LNCaP clone FGC (cell line): ENCODE measurements around the gene DOK1.

ENCODE experiments used
- DNase-seq: peaks from one replicate; pipeline ENCODE4 v3.0.0-alpha.2; 2011; ENCODE audit warnings: low read depth
- H3K4me3 ChIP-seq: 2 replicates; pipeline ENCODE4 v1.5.1; 2011; ENCODE audit warnings: mild to moderate bottlenecking, low read depth, low read length, control low read depth
- TF ChIP-seq, protein P1 (sequence below): IDR thresholded peaks from 2 replicates; pipeline ENCODE4 v1.5.1; 2012; ENCODE audit warnings: mild to moderate bottlenecking; ENCODE audit not compliant: control insufficient read depth, insufficient read depth; ENCODE audit errors: extremely low read depth

Gene DOK1

DNA sequence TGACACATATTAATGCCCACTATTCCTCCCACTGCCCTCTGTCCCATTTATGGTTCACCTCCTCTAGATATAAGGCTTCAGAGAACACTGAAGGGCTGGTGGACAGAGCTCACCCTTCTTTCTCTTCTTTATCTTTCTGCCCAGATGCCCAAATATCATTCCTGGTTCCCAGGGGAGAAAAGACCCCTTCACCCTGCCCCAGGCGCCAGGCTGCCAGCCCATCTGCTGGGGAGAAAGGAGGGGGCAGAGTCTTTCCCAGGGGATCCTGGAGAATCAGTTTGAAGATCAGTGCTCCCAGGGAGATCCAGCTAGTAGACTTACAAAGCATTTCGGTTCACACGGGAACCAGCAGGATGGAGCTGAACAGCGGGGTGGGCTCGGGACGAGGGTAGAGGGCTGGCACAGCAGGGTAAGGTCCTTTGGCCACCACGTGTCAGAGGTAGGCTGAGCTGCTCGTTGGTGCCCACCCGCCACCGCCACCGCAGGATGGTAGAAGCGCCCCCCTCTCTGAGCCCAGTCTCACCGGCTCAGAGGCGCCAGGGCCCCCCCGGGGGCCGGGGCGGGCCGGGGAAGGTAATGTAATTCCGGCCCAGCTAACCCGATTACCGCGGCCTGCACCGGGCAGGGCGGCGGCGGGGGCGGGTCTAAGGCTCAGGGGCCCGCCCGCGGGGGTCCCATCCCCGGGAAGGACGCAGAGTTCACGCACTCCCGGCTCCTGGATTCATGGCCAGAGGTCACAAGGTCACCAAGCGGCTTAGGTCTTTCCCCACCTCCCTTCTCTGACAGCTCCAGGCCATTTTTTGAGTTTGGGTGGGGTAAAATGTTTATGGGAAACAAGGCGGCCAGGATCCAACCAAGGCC lies 41.5 kb upstream of the DOK1 start:
- no peak overlapping the region for H3K4me3 ChIP-seq
- DNase-seq, result no peak
- TF ChIP-seq, protein P1, sequence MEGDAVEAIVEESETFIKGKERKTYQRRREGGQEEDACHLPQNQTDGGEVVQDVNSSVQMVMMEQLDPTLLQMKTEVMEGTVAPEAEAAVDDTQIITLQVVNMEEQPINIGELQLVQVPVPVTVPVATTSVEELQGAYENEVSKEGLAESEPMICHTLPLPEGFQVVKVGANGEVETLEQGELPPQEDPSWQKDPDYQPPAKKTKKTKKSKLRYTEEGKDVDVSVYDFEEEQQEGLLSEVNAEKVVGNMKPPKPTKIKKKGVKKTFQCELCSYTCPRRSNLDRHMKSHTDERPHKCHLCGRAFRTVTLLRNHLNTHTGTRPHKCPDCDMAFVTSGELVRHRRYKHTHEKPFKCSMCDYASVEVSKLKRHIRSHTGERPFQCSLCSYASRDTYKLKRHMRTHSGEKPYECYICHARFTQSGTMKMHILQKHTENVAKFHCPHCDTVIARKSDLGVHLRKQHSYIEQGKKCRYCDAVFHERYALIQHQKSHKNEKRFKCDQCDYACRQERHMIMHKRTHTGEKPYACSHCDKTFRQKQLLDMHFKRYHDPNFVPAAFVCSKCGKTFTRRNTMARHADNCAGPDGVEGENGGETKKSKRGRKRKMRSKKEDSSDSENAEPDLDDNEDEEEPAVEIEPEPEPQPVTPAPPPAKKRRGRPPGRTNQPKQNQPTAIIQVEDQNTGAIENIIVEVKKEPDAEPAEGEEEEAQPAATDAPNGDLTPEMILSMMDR, result no peak

DNA sequence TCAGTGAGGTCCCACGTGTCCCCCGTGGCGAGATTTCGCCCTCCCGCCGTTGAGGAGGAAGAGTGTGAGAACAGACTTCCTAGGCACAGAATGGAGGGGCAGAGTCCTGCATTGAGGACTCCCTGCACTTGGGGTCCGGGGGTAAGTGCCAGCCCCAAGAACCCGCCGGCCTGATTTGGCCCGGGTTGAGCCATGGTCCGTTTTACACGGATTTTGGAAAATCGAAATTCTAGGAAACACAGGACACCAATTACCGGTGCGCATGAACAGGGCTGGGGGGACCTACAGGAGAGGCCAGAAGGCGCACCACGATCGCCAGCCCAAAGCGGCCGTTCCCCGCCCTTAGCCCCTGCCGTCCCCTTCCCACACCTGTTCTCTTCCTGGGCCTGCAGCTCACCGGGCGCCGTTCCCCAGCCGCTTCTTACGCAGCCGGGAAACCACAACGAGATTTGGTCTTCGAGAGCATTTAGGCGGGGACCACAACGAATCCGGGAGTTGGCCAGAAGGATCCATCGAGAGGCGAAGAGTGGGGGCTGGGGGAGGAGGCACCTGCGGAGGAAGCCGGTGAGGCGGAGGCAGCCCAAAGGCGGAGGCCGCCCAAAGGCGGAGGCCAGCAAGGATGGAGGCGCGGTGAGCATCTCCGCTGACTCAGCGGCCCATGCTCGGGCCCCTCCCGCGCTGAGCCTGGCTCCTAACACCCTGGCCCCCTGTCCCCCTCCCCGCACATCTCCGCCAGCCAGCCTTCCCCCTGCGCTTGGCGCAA lies 40.7 kb upstream of the DOK1 start:
- DNase-seq, result no peak
- TF ChIP-seq, protein P1, result no peak
- no peak overlapping the region for H3K4me3 ChIP-seq

DNA sequence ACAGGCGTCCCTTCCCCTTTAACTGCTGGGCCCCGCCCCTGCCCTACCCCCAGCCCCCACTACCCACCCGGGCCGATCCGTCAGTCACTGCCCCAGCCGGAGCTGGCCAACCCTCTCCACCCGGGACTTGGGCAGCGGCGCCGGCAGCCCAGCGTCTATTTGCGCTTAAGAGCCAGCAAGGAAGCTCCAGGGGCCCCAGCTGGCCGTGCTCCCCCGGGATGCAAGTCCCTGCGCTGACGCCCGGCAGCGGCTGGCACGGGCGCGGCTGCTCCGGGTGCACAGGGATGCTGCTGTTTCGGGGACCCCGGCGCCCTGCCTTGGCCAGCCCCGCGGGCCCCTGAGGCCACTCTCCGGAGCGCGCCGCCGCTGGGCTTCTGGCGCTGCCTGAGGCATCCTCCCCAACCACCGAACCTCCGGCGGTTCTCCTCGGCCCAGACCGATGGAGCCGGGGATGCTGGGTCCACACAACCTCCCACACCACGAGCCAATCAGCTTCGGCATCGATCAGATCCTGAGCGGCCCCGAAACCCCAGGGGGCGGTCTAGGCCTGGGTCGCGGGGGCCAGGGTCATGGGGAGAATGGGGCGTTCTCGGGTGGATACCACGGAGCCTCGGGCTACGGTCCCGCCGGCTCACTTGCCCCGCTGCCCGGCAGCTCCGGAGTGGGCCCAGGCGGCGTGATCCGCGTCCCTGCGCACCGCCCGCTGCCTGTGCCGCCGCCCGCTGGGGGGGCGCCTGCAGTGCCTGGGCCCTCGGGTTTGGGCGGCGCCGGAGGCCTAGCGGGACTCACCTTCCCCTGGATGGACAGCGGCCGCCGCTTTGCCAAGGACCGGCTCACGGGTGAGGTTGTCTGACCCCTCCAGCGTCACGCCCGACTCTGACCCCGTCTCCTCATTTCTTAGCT lies 39.9 kb upstream of the DOK1 start, which contains the start of gene TLX2:
Gene TLX2, plus strand, starts transcription at position 83 of the 903 bp plus-strand sequence. Its CDS starts 357 bp downstream, at position 440.
- no peak within 1 kb of the TSS for H3K4me3 ChIP-seq
- TF ChIP-seq, protein P1, result no peak
- no peak for DNase-seq

DNA sequence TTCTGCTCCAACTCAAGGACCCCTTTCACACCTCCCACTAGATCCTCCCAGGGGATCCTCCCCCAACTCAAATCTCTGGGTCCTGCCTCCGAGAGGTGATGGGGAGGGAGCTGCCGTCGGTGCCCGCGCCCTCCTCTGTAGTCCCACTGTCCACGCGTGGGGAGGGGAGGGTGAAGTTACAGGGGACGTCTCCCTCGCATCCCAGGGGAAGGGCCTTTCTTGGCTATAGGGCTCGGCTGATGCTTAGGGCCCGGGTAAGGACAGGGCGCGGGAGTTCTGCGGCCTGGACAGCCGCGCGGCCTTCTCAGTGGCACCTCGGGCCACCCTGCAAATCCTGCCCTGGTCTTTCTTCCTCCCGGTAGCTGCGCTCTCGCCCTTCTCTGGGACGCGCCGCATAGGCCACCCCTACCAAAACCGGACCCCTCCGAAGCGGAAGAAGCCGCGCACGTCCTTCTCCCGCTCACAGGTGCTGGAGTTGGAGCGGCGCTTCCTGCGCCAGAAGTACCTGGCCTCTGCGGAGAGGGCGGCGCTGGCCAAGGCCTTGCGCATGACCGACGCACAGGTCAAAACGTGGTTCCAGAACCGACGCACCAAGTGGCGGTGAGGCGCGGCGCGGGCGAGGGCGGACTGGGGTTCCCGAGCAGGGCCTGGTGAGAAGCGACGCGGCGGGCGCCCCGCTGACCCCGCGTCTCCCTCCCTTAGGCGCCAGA lies 39.1 kb upstream of the DOK1 start:
- TF ChIP-seq, protein P1, result no peak

DNA sequence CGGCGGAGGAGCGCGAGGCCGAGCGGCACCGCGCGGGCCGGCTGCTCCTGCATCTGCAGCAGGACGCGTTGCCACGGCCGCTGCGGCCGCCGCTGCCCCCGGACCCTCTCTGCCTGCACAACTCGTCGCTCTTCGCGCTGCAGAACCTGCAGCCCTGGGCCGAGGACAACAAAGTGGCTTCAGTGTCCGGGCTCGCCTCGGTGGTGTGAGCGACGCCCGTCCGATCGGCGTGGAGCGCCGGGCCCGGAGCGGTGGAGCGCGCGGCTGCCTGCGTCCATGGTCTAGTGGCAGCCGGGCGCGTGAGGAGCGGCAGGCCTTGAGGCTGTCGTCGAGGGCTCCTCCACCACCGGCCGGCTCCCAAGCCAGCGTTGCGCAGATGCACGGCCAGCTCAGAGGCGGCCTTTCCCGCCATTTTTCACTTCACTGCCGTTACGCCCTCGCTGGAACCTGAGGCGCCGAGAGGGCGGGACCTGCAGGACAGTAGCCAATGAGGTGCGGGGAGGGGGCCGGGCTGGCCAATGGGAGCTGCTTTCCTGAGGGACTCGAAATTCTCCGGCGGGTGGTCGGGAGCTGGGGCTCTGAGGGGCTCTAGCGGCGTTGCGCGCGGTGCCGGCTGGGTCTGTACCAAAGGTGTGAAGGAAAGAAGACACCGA lies 38.4 kb upstream of the DOK1 start:
- H3K4me3 ChIP-seq, result no peak overlapping the region
- TF ChIP-seq, protein P1, result no peak
- no peak for DNase-seq

More for the DNA sequence above, 39.1 kb upstream of the DOK1 start:
- DNase-seq, result no peak
- no peak overlapping the region for H3K4me3 ChIP-seq
